ENCODE data around the gene SCTR. TPM values are rescaled to one million over a fixed set of nuclear protein-coding genes. Genes with fewer than 3 reads are reported as not detected.

Gene SCTR
- total RNA-seq, 2 donors from 2014 or later: not detected

DNA sequence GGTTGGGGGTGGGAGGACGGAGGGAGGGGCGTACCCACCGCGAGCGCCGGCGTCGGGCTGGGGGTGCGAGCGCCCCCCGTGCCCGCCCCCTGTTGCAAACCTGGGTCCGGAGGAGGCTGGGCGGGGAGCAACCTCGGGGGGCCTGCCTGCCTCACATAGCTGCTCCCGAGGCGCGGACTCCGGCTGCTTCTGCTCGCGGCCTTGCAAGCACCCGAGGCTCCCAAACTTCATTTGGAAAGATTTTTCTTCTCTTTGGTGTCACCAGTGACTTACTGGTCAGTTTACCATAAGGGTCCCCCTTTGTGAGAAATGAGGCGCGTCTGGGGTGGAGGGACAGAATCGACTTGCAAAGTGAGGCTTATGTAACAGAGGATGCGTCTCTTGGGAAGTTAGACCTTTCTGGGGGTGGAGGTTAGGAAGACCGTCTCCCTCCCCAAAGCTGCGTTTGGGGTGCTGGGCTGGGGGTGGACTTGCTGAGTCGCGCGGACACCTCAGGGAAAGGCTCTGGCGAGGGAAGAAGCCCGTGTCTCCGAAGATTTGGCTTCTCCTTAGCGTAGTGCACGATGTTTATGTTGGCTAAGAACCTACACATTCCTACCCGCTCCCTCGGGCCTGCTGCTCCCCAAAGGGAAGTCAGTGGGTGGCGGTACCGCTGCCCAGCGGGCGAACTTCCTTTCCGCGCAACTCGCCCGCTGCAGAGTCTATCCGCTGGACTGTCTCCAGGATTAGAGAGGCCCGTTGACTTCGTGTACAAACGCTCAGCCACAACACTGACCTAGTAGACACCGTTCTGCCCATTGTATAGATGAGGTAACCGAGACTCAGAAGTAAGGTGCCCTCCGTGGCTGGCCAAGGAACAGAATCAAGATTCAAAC, 92.1 kb downstream of the SCTR start:
- DNase-seq (ENCODE audit: low spot score): no peak
- H3K36me3 ChIP-seq: no peaks in the 10 kb centered on the region
- H3K9me3 ChIP-seq: no peaks in the 10 kb centered on the region
- H3K27ac ChIP-seq: peak overlapping the region; percentile 18 to 27
- no peak for TF ChIP-seq CTCF (IDR thresholded peaks at IDR 0.05)
- ATAC-seq (ENCODE audit: insufficient number of reproducible peaks, low FRiP score, low read depth): peak; percentile 9
- H3K27me3 ChIP-seq (replicated peaks; ENCODE audit: insufficient read depth): no peaks in the 10 kb centered on the region
- peak overlapping the region; percentile 80 for H3K4me3 ChIP-seq
- peaks cover 3 to 25% of the 10 kb centered on the region in 2 donors for H3K4me1 ChIP-seq (ENCODE audit: control insufficient read depth in 1 of 2, low read depth in 2 of 2)

GRCh38 chr2:119431155-119431975, 92.9 kb downstream of the SCTR start, which contains the start of gene TMEM37:
Gene TMEM37, plus strand, starts transcription at chr2:119431854. Its CDS starts 50 bp downstream, at chr2:119431904.
- Histone ChIP-seq H3K27me3 (replicated peaks; ENCODE audit: insufficient read depth) (no peaks in the 10 kb centered on the region), H3K4me3 (peak within 1 kb of the TSS; percentile 80), H3K36me3 (no peaks in the 10 kb centered on the region), H3K27ac (peak within 1 kb of the TSS; percentile 18 to 27), H3K4me1 (ENCODE audit: control insufficient read depth in 1 of 2, low read depth in 2 of 2) (peaks cover 3 to 25% of the 10 kb centered on the region in 2 donors), H3K9me3 (no peaks in the 10 kb centered on the region)
- ATAC-seq (ENCODE audit: insufficient number of reproducible peaks, low FRiP score, low read depth) (peak; percentile 58), DNase-seq (ENCODE audit: low spot score) (no peak)
- no peak for TF ChIP-seq CTCF (IDR thresholded peaks at IDR 0.05)

GRCh38 chr2:119430023-119430498, 94.2 kb downstream of the SCTR start:
- no peaks in the 10 kb centered on the region for H3K27me3 ChIP-seq (replicated peaks; ENCODE audit: insufficient read depth)
- no peak overlapping the region for H3K27ac ChIP-seq
- no peaks in the 10 kb centered on the region for H3K36me3 ChIP-seq
- no peak overlapping the region for H3K4me3 ChIP-seq
- ATAC-seq (ENCODE audit: insufficient number of reproducible peaks, low FRiP score, low read depth) (no peak), DNase-seq (ENCODE audit: low spot score) (no peak)
- TF ChIP-seq CTCF (IDR thresholded peaks at IDR 0.05): no peak
- peaks cover 3 to 25% of the 10 kb centered on the region in 2 donors for H3K4me1 ChIP-seq (ENCODE audit: control insufficient read depth in 1 of 2, low read depth in 2 of 2)
- no peaks in the 10 kb centered on the region for H3K9me3 ChIP-seq

GRCh38 chr2:119429225-119429981, 94.9 kb downstream of the SCTR start:
- no peak for DNase-seq (ENCODE audit: low spot score)
- ATAC-seq (ENCODE audit: insufficient number of reproducible peaks, low FRiP score, low read depth): no peak
- H3K27me3 ChIP-seq (replicated peaks; ENCODE audit: insufficient read depth): no peaks in the 10 kb centered on the region
- H3K36me3 ChIP-seq: no peaks in the 10 kb centered on the region
- H3K4me1 ChIP-seq (ENCODE audit: control insufficient read depth in 1 of 2, low read depth in 2 of 2): peaks cover 3 to 25% of the 10 kb centered on the region in 2 donors
- H3K4me3 ChIP-seq: no peak overlapping the region
- no peak overlapping the region for H3K27ac ChIP-seq
- TF ChIP-seq CTCF (IDR thresholded peaks at IDR 0.05): no peak
- H3K9me3 ChIP-seq: no peaks in the 10 kb centered on the region

Data from thoracic aorta (tissue), 2 donors.